ENCODE measurements around the gene UGT1A8. TPM values are rescaled to one million over a fixed set of nuclear protein-coding genes. Genes with fewer than 3 reads are reported as not detected.

The UGT1A8 gene
- polyA plus RNA-seq, 1 experiment: not detected

DNA sequence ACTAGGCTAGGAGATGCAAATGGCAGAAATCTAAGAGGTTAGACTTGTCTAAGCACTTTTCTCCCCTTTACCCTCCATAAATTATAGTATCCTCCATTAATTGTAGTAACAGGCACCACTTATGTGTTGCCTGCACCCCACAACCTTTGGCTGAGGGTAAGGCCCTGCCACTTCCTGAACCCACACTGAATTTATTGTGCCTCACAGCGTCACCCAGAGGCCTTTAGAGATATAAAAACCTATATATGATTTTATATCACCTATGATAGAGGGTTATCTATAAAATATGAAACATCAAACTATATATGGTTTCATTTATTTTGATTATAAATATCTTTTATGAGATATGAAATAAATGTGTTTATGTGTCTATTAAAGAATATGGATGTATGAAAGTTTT is 56.9 kb downstream of the UGT1A8 start:
- DNase-seq (ENCODE audit: low read depth, low spot score): no peak
- Histone ChIP-seq H3K27me3 (ENCODE audit: control insufficient read depth, insufficient read depth, low read length) (peaks cover 7% of the 10 kb centered on the region), H3K27ac (ENCODE audit: low read depth, low read length) (no peak overlapping the region), H3K9me3 (ENCODE audit: control insufficient read depth, insufficient read depth, low read length) (no peaks in the 10 kb centered on the region), H3K4me3 (ENCODE audit: low read depth, low read length) (no peak overlapping the region)
- ChIA-PET POLR2A (no interaction called here), CTCF (no interaction called here)
- TF ChIP-seq, protein P1, sequence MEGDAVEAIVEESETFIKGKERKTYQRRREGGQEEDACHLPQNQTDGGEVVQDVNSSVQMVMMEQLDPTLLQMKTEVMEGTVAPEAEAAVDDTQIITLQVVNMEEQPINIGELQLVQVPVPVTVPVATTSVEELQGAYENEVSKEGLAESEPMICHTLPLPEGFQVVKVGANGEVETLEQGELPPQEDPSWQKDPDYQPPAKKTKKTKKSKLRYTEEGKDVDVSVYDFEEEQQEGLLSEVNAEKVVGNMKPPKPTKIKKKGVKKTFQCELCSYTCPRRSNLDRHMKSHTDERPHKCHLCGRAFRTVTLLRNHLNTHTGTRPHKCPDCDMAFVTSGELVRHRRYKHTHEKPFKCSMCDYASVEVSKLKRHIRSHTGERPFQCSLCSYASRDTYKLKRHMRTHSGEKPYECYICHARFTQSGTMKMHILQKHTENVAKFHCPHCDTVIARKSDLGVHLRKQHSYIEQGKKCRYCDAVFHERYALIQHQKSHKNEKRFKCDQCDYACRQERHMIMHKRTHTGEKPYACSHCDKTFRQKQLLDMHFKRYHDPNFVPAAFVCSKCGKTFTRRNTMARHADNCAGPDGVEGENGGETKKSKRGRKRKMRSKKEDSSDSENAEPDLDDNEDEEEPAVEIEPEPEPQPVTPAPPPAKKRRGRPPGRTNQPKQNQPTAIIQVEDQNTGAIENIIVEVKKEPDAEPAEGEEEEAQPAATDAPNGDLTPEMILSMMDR (IDR thresholded peaks at IDR 0.05; ENCODE audit: low read depth, low read length): no peak

DNA sequence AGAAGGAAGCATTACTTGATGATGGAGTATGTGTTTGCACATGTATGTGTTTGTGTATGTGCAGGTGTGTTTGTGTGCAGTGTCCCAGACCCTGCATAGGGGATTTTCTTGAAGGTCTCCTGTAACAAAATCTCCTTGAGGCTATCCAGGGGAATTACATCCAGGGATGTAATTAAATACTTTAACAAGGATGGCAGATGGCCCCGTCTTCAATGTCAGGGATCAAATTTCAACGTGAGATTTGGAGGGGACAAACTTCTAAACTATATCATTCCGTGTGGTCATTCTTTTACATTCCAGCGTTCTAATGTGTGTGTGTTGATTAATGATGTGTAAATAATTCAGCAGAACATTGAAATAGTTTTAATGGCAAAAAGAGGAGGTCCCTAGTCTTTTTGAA is 57.6 kb downstream of the UGT1A8 start:
- CTCF ChIA-PET: no interaction called here
- DNase-seq (ENCODE audit: low read depth, low spot score): no peak
- Histone ChIP-seq H3K27ac (ENCODE audit: low read depth, low read length) (no peak overlapping the region), H3K4me3 (ENCODE audit: low read depth, low read length) (no peak overlapping the region), H3K9me3 (ENCODE audit: control insufficient read depth, insufficient read depth, low read length) (no peaks in the 10 kb centered on the region), H3K27me3 (ENCODE audit: control insufficient read depth, insufficient read depth, low read length) (peaks cover 7% of the 10 kb centered on the region)
- POLR2A ChIA-PET: no interaction called here
- TF ChIP-seq, protein P1 (IDR thresholded peaks at IDR 0.05; ENCODE audit: low read depth, low read length): no peak

DNA sequence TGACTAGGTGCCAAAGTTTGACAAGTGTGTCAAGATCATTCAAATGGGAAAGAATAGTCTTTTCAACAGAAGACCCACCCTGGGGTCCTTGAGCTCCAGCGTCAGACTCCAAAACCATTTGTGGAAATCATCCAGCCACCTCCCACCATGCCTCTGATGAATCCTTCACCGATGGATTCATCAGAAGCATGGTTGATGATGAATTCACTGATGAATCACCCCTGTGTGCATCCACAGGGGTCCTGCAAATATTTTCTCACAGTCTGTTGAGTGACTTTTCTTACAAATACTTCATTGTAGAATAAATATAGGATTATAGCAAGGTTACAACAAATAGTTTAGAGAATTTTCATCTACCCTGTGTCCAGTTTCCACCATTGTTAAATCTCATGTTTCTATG is 58.6 kb downstream of the UGT1A8 start:
- POLR2A ChIA-PET: no interaction called here
- CTCF ChIA-PET: no interaction called here
- Histone ChIP-seq H3K4me3 (ENCODE audit: low read depth, low read length) (no peak overlapping the region), H3K27ac (ENCODE audit: low read depth, low read length) (no peak overlapping the region), H3K27me3 (ENCODE audit: control insufficient read depth, insufficient read depth, low read length) (peaks cover 3% of the 10 kb centered on the region), H3K9me3 (ENCODE audit: control insufficient read depth, insufficient read depth, low read length) (no peaks in the 10 kb centered on the region)
- DNase-seq (ENCODE audit: low read depth, low spot score): no peak
- TF ChIP-seq, protein P1 (IDR thresholded peaks at IDR 0.05; ENCODE audit: low read depth, low read length): no peak

DNA sequence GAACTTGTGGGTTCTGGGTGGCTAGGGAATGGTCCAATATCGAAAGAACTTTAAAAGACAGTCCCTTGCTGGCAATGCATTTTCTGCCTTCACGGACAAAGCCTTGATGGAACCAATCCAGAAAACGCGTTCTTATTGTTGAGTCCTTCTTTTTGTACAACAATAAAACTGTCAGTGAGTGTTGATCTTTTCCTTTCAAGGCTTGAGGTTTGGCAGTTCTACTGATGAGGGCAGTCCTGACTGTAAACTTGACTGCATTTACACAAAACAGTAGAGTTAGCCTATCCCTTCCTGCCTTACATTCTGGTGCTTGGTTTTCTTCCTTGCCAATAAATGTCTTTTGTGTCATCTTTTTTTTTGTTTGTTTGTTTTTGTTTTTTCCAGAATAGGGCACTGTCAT is 61.8 kb downstream of the UGT1A8 start:
- Histone ChIP-seq H3K27ac (ENCODE audit: low read depth, low read length) (no peak overlapping the region), H3K4me3 (ENCODE audit: low read depth, low read length) (no peak overlapping the region), H3K9me3 (ENCODE audit: control insufficient read depth, insufficient read depth, low read length) (no peaks in the 10 kb centered on the region), H3K27me3 (ENCODE audit: control insufficient read depth, insufficient read depth, low read length) (no peaks in the 10 kb centered on the region)
- DNase-seq (ENCODE audit: low read depth, low spot score): no peak
- POLR2A ChIA-PET: no interaction called here
- CTCF ChIA-PET: no interaction called here
- TF ChIP-seq, protein P1 (IDR thresholded peaks at IDR 0.05; ENCODE audit: low read depth, low read length): no peak

DNA sequence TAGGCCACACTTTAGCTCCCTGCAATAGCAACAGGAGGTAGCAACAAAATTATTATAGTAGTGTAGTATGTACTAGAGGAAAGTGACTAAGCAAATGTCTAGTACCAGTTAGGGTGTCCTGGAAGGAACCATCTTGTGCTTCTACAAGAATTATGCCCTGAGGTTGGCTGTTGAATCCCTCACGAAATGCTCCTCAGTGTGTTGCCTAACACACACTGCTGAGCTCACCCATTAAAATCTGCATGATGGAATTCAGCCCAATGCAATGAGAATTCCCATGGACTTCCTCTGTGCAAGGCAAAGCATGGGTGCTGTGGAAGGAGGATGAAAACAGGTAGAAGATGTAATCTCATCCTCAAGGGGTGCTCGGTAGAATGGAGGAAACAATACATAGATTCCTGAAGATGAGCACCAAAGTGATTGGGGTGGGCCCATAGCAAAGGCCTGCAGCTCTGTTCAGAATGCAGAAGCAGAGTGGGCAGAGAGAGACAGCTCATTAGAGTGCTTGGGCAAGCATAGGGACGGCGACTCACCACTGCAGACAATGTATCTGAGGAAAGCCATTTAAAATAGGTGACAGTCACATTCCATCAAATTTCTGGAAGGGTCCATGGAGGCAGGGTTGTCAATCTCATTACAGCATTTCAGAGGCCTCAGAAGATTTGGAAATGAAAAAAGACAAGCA is 63.1 kb downstream of the UGT1A8 start:
- no peaks in the 10 kb centered on the region for H3K27me3 ChIP-seq (ENCODE audit: control insufficient read depth, insufficient read depth, low read length)
- no peak overlapping the region for H3K4me3 ChIP-seq (ENCODE audit: low read depth, low read length)
- H3K27ac ChIP-seq (ENCODE audit: low read depth, low read length): no peak overlapping the region
- ChIA-PET POLR2A (no interaction called here), CTCF (no interaction called here)
- TF ChIP-seq, protein P1 (IDR thresholded peaks at IDR 0.05; ENCODE audit: low read depth, low read length): no peak
- DNase-seq (ENCODE audit: low read depth, low spot score): no peak
- H3K9me3 ChIP-seq (ENCODE audit: control insufficient read depth, insufficient read depth, low read length): no peaks in the 10 kb centered on the region

All from AG04450 (cell line).